GM23338 (cell line): ENCODE results near the gene TXNDC2. TPM values are rescaled to one million over a fixed set of nuclear protein-coding genes. Genes with fewer than 3 reads are reported as not detected.

Experiments used
- ATAC-seq: fragments of 200-7000 bp; cut with Tn5 transposase; 3 replicates; pipeline ENCODE4 v1.9.1; 2020
- DNase-seq: peaks from one replicate; pipeline ENCODE4 v3.0.0-alpha.2; 2015; ENCODE audit warnings: low spot score
- H2AFZ ChIP-seq: fragments of 200-600 bp; sonication (generic); 2 replicates; pipeline ENCODE4 v1.8.0; 2016; ENCODE audit warnings: antibody characterized with exemption, mild to moderate bottlenecking, moderate library complexity
- H3F3A ChIP-seq: fragments of 200-600 bp; sonication (generic); replicated peaks from 2 replicates; pipeline ENCODE4 v1.8.0; 2017; ENCODE audit warnings: antibody characterized with exemption, mixed run types, low read depth
- H3K27ac ChIP-seq: fragments of 200-600 bp; sonication (generic); 2 replicates; pipeline ENCODE4 v1.6.1; 2016; ENCODE audit warnings: low read depth
- H3K27me3 ChIP-seq: fragments of 200-600 bp; sonication (generic); 2 replicates; pipeline ENCODE4 v1.8.0; 2016; ENCODE audit warnings: mild to moderate bottlenecking, mixed run types, moderate library complexity; ENCODE audit not compliant: insufficient read depth
- H3K36me3 ChIP-seq: fragments of 200-600 bp; sonication (generic); 2 replicates; pipeline ENCODE4 v1.8.0; 2016; ENCODE audit warnings: mild to moderate bottlenecking; ENCODE audit not compliant: insufficient read depth
- H3K4me1 ChIP-seq: fragments of 200-600 bp; sonication (generic); 2 replicates; pipeline ENCODE4 v1.8.0; 2016; ENCODE audit warnings: mild to moderate bottlenecking, moderate library complexity; ENCODE audit not compliant: insufficient read depth
- H3K4me2 ChIP-seq: fragments of 200-600 bp; sonication (generic); 2 replicates; pipeline ENCODE4 v1.7.1; 2017; ENCODE audit warnings: mixed run types
- H3K4me3 ChIP-seq: fragments of 200-600 bp; sonication (generic); 2 replicates; pipeline ENCODE4 v1.6.1; 2016; ENCODE audit warnings: mixed run types
- H3K79me2 ChIP-seq: fragments of 200-600 bp; sonication (generic); replicated peaks from 2 replicates; pipeline ENCODE4 v1.8.0; 2017; ENCODE audit warnings: mild to moderate bottlenecking; ENCODE audit not compliant: insufficient read depth
- H3K9me2 ChIP-seq: fragments of 200-600 bp; sonication (generic); 2 replicates; pipeline ENCODE4 v1.8.0; 2017; ENCODE audit not compliant: insufficient read depth
- H4K20me1 ChIP-seq: fragments of 200-600 bp; sonication (generic); replicated peaks from 2 replicates; pipeline ENCODE4 v1.8.0; 2017; ENCODE audit warnings: mild to moderate bottlenecking; ENCODE audit not compliant: insufficient read depth
- H3K27ac Mint-ChIP-seq: 2 replicates; pipeline ENCODE4 v1.8.0; 2020; ENCODE audit warnings: inconsistent platforms, mild to moderate bottlenecking, moderate library complexity, mixed read lengths
- H3K27me3 Mint-ChIP-seq: 3 replicates; pipeline ENCODE4 v1.8.0; 2022; ENCODE audit warnings: low read depth, mild to moderate bottlenecking, moderate library complexity, mixed read lengths, inconsistent platforms; ENCODE audit not compliant: insufficient read depth, poor library complexity
- H3K36me3 Mint-ChIP-seq: 3 replicates; pipeline ENCODE4 v1.8.0; 2021; ENCODE audit warnings: low read depth, mild to moderate bottlenecking, inconsistent platforms, moderate library complexity, mixed read lengths
- H3K4me1 Mint-ChIP-seq: 3 replicates; pipeline ENCODE4 v1.8.0; 2020; ENCODE audit warnings: mild to moderate bottlenecking, inconsistent platforms, mixed read lengths
- H3K4me3 Mint-ChIP-seq: 3 replicates; pipeline ENCODE4 v1.8.0; 2021; ENCODE audit warnings: moderate library complexity, mild to moderate bottlenecking, inconsistent platforms, mixed read lengths
- H3K9me3 Mint-ChIP-seq: 3 replicates; pipeline ENCODE4 v1.8.0; 2020; ENCODE audit warnings: moderate library complexity, mild to moderate bottlenecking, inconsistent platforms, mixed read lengths
- CREB1 ChIP-seq: fragments of 250-450 bp; sonication (Bioruptor Pico); IDR thresholded peaks from 2 replicates; pipeline ENCODE4 v1.5.0; 2020; ENCODE audit warnings: low read depth, mild to moderate bottlenecking, moderate library complexity
- EZH2 ChIP-seq: fragments of 200-600 bp; sonication (generic); IDR thresholded peaks from one replicate; pipeline ENCODE4 v1.8.0; 2017; ENCODE audit warnings: antibody characterized with exemption, mild to moderate bottlenecking, low read depth; ENCODE audit not compliant: unreplicated experiment
- EZH2phosphoT487 ChIP-seq: fragments of 200-600 bp; sonication (generic); IDR thresholded peaks from one replicate; pipeline ENCODE4 v1.8.1; 2018; ENCODE audit warnings: antibody characterized with exemption; ENCODE audit not compliant: unreplicated experiment
- JUNB ChIP-seq: IDR thresholded peaks from one replicate; pipeline ENCODE4 v1.6.1; 2016; ENCODE audit warnings: antibody characterized with exemption; ENCODE audit not compliant: unreplicated experiment
- NANOG ChIP-seq: IDR thresholded peaks from 2 replicates; pipeline ENCODE4 v1.6.1; 2016; ENCODE audit warnings: antibody characterized with exemption, borderline replicate concordance
- POLR2AphosphoS5 ChIP-seq: IDR thresholded peaks from 2 replicates; pipeline ENCODE4 v1.6.1; 2016; ENCODE audit warnings: antibody characterized with exemption, low read depth
- STAT1 ChIP-seq: IDR thresholded peaks from one replicate; pipeline ENCODE4 v1.6.1; 2016; ENCODE audit warnings: antibody characterized with exemption; ENCODE audit not compliant: unreplicated experiment
- ZNF114 ChIP-seq: fragments of 250-450 bp; sonication (Bioruptor Pico); IDR thresholded peaks from 2 replicates; pipeline ENCODE4 v1.5.0; 2020; ENCODE audit warnings: mild to moderate bottlenecking, moderate library complexity
- polyA plus RNA-seq: library from polyadenylated mRNA; unstranded; fragments of >200 nt; fragmentation: Nextera tagmentation; extraction: Ambion mirVana; gene quantifications from 2 replicates; pipeline ENCODE4 v1.2.1, GENCODE V29; 2016
- total RNA-seq: library from RNA; depleted of rRNA; stranded (reverse); fragments of >200 nt; shearing (Covaris generic); gene quantifications from 2 replicates; pipeline ENCODE4 v1.2.3, GENCODE V29; 2014
- TF ChIP-seq, protein P1 (sequence below): fragments of 250-450 bp; sonication (Bioruptor Pico); IDR thresholded peaks from 2 replicates; pipeline ENCODE4 v1.5.0; 2020; ENCODE audit warnings: mild to moderate bottlenecking, moderate library complexity
- TF ChIP-seq, protein P2 (sequence below): IDR thresholded peaks from 2 replicates; pipeline ENCODE4 v1.6.1; 2016; ENCODE audit warnings: antibody characterized with exemption
- TF ChIP-seq, protein P3 (sequence below), 2 experiments: fragments of 200-600 bp in 1 of 2; sonication (generic) in 1 of 2; conservative IDR thresholded peaks; 2 replicates each; pipeline versions ENCODE4 v1.5.1 to v1.6.1; 2016 to 2017; ENCODE audit warnings: antibody characterized with exemption in 2 of 2, low read depth in 2 of 2, mild to moderate bottlenecking in 2 of 2, moderate library complexity in 1 of 2
- TF ChIP-seq, protein P4 (sequence below): IDR thresholded peaks from one replicate; pipeline ENCODE4 v1.6.1; 2018; ENCODE audit warnings: antibody characterized with exemption; ENCODE audit not compliant: unreplicated experiment

TXNDC2 gene
- total and polyA plus RNA-seq, 2 experiments from 2014 or later, result 0.16 TPM; not detected in 1

DNA sequence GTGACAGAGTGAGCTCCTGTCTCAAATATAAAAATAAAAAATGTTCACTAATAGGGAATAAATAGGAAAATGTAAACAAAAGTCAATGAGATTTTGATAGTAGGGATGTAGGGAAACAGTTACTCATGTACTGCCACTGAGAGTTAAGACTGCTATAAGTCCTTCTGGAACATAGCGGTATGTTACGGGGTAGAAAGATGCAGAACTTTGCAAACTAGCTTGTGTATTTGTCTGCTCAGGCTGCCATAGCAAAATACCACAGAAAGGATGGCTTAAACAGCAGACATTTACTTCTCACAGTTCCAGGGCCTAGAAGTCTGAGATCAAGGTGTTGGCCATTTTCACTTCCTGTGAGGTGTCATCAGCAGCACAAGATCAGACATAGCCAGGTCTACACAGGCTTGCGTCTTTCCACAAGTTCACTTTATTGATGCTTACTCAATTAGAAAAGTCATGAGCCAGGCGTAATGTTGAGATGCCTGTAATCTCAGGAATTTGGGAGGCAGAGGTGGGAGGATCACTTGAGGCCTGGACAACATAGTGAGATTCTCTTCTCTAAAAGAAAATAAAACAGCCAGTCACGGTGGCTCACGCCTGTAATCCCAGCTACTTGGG, 8.8 kb downstream of the TXNDC2 start (continued):
- TF ChIP-seq EZH2phosphoT487 (no peak), ZNF114 (no peak), POLR2AphosphoS5 (no peak), STAT1 (no peak)

DNA sequence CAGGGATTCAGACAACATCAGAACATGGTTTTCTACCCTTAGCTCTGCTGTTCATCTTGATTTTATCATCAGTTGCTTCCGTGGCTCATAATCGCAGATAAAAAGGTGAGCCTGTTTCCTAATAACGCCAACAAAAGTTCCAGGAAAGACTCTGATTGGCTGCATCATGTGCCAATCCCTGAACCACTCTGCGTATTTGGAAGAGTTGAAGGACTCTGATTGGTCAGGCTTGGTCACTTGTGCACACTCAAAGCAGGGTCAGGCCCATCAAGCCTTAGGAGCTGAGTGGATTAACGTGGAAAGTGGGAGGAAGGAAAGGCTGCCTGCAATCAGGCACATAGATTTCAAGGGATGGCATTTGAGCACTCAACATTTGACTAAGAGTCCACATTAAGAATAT, 11.4 kb downstream of the TXNDC2 start:
- H3F3A ChIP-seq, result no peaks in the 10 kb centered on the region
- H3K36me3 Mint-ChIP-seq, result no peaks in the 10 kb centered on the region
- DNase-seq, result peak; percentile 23
- no peaks in the 10 kb centered on the region for H3K9me3 Mint-ChIP-seq
- no peak overlapping the region for H3K27ac ChIP-seq
- H3K9me2 ChIP-seq, result no peaks in the 10 kb centered on the region
- ATAC-seq, result no peak
- H3K4me1 ChIP-seq, result peaks cover 14% of the 10 kb centered on the region
- H3K4me3 Mint-ChIP-seq, result no peak overlapping the region
- H2AFZ ChIP-seq, result peak overlapping the region; percentile 1; the same call in 1 of the 2 replicates
- H3K36me3 ChIP-seq, result no peaks in the 10 kb centered on the region
- H3K27ac Mint-ChIP-seq, result no peak overlapping the region
- H3K4me1 Mint-ChIP-seq, result peaks cover 13% of the 10 kb centered on the region
- no peaks in the 10 kb centered on the region for H3K79me2 ChIP-seq
- H4K20me1 ChIP-seq, result no peaks in the 10 kb centered on the region
- H3K4me2 ChIP-seq, result no peak overlapping the region
- no peaks in the 10 kb centered on the region for H3K27me3 ChIP-seq
- H3K4me3 ChIP-seq, result no peak overlapping the region
- no peaks in the 10 kb centered on the region for H3K27me3 Mint-ChIP-seq
- no peak for TF ChIP-seq POLR2AphosphoS5
- TF ChIP-seq, protein P1, sequence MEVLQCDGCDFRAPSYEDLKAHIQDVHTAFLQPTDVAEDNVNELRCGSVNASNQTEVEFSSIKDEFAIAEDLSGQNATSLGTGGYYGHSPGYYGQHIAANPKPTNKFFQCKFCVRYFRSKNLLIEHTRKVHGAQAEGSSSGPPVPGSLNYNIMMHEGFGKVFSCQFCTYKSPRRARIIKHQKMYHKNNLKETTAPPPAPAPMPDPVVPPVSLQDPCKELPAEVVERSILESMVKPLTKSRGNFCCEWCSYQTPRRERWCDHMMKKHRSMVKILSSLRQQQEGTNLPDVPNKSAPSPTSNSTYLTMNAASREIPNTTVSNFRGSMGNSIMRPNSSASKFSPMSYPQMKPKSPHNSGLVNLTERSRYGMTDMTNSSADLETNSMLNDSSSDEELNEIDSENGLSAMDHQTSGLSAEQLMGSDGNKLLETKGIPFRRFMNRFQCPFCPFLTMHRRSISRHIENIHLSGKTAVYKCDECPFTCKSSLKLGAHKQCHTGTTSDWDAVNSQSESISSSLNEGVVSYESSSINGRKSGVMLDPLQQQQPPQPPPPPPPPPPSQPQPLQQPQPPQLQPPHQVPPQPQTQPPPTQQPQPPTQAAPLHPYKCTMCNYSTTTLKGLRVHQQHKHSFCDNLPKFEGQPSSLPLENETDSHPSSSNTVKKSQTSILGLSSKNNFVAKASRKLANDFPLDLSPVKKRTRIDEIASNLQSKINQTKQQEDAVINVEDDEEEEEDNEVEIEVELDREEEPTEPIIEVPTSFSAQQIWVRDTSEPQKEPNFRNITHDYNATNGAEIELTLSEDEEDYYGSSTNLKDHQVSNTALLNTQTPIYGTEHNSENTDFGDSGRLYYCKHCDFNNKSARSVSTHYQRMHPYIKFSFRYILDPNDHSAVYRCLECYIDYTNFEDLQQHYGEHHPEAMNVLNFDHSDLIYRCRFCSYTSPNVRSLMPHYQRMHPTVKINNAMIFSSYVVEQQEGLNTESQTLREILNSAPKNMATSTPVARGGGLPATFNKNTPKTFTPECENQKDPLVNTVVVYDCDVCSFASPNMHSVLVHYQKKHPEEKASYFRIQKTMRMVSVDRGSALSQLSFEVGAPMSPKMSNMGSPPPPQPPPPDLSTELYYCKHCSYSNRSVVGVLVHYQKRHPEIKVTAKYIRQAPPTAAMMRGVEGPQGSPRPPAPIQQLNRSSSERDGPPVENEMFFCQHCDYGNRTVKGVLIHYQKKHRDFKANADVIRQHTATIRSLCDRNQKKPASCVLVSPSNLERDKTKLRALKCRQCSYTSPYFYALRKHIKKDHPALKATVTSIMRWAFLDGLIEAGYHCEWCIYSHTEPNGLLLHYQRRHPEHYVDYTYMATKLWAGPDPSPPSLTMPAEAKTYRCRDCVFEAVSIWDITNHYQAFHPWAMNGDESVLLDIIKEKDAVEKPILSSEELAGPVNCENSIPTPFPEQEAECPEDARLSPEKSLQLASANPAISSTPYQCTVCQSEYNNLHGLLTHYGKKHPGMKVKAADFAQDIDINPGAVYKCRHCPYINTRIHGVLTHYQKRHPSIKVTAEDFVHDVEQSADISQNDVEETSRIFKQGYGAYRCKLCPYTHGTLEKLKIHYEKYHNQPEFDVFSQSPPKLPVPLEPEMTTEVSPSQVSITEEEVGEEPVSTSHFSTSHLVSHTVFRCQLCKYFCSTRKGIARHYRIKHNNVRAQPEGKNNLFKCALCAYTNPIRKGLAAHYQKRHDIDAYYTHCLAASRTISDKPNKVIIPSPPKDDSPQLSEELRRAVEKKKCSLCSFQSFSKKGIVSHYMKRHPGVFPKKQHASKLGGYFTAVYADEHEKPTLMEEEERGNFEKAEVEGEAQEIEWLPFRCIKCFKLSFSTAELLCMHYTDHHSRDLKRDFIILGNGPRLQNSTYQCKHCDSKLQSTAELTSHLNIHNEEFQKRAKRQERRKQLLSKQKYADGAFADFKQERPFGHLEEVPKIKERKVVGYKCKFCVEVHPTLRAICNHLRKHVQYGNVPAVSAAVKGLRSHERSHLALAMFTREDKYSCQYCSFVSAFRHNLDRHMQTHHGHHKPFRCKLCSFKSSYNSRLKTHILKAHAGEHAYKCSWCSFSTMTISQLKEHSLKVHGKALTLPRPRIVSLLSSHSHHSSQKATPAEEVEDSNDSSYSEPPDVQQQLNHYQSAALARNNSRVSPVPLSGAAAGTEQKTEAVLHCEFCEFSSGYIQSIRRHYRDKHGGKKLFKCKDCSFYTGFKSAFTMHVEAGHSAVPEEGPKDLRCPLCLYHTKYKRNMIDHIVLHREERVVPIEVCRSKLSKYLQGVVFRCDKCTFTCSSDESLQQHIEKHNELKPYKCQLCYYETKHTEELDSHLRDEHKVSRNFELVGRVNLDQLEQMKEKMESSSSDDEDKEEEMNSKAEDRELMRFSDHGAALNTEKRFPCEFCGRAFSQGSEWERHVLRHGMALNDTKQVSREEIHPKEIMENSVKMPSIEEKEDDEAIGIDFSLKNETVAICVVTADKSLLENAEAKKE, result no peak
- TF ChIP-seq NANOG, result no peak
- TF ChIP-seq ZNF114, result no peak
- no peak for TF ChIP-seq EZH2
- no peak for TF ChIP-seq EZH2phosphoT487
- no peak for TF ChIP-seq STAT1
- TF ChIP-seq, protein P2, sequence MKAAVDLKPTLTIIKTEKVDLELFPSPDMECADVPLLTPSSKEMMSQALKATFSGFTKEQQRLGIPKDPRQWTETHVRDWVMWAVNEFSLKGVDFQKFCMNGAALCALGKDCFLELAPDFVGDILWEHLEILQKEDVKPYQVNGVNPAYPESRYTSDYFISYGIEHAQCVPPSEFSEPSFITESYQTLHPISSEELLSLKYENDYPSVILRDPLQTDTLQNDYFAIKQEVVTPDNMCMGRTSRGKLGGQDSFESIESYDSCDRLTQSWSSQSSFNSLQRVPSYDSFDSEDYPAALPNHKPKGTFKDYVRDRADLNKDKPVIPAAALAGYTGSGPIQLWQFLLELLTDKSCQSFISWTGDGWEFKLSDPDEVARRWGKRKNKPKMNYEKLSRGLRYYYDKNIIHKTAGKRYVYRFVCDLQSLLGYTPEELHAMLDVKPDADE, result no peak
- TF ChIP-seq, protein P3, sequence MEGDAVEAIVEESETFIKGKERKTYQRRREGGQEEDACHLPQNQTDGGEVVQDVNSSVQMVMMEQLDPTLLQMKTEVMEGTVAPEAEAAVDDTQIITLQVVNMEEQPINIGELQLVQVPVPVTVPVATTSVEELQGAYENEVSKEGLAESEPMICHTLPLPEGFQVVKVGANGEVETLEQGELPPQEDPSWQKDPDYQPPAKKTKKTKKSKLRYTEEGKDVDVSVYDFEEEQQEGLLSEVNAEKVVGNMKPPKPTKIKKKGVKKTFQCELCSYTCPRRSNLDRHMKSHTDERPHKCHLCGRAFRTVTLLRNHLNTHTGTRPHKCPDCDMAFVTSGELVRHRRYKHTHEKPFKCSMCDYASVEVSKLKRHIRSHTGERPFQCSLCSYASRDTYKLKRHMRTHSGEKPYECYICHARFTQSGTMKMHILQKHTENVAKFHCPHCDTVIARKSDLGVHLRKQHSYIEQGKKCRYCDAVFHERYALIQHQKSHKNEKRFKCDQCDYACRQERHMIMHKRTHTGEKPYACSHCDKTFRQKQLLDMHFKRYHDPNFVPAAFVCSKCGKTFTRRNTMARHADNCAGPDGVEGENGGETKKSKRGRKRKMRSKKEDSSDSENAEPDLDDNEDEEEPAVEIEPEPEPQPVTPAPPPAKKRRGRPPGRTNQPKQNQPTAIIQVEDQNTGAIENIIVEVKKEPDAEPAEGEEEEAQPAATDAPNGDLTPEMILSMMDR (conservative IDR thresholded peaks at IDR 0.05; ENCODE audit: low read depth in 2 of 2), result no peak
- TF ChIP-seq, protein P4, sequence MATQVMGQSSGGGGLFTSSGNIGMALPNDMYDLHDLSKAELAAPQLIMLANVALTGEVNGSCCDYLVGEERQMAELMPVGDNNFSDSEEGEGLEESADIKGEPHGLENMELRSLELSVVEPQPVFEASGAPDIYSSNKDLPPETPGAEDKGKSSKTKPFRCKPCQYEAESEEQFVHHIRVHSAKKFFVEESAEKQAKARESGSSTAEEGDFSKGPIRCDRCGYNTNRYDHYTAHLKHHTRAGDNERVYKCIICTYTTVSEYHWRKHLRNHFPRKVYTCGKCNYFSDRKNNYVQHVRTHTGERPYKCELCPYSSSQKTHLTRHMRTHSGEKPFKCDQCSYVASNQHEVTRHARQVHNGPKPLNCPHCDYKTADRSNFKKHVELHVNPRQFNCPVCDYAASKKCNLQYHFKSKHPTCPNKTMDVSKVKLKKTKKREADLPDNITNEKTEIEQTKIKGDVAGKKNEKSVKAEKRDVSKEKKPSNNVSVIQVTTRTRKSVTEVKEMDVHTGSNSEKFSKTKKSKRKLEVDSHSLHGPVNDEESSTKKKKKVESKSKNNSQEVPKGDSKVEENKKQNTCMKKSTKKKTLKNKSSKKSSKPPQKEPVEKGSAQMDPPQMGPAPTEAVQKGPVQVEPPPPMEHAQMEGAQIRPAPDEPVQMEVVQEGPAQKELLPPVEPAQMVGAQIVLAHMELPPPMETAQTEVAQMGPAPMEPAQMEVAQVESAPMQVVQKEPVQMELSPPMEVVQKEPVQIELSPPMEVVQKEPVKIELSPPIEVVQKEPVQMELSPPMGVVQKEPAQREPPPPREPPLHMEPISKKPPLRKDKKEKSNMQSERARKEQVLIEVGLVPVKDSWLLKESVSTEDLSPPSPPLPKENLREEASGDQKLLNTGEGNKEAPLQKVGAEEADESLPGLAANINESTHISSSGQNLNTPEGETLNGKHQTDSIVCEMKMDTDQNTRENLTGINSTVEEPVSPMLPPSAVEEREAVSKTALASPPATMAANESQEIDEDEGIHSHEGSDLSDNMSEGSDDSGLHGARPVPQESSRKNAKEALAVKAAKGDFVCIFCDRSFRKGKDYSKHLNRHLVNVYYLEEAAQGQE, result no peak
- no peak for TF ChIP-seq CREB1 (CRISPR knock-in tag)
- TF ChIP-seq JUNB, result no peak
